Measurements from ENCODE around the gene SLC8A2.
"Not testable (repeated sequence)": the region's sequence is repeated elsewhere in the genome, so short reads cannot be mapped to it uniquely, and the experiment has no call there.

SLC8A2 gene

GRCh38 chr19:47487551-47488515, 16.1 kb upstream of the SLC8A2 start:
- no peak for DNase-seq (ENCODE audit: low spot score)

- DNase-seq (ENCODE audit: low spot score): no peak
Observed at GRCh38 chr19:47486900-47487299, 15.2 kb upstream of the SLC8A2 start.

- DNase-seq (ENCODE audit: low spot score): not testable (repeated sequence)
Observed at GRCh38 chr19:47486220-47486619, 14.5 kb upstream of the SLC8A2 start.

GRCh38 chr19:47485210-47485609, 13.5 kb upstream of the SLC8A2 start:
- no peak for DNase-seq (ENCODE audit: low spot score)

GRCh38 chr19:47483800-47484690, 12.4 kb upstream of the SLC8A2 start, which contains the start of gene KPTN:
KPTN (minus strand) TSS chr19:47484219; CDS start chr19:47484160, 59 bp downstream.
- DNase-seq (ENCODE audit: low spot score): peak; percentile 90

GRCh38 chr19:47483200-47483599, 11.5 kb upstream of the SLC8A2 start:
- DNase-seq (ENCODE audit: low spot score): no peak

GRCh38 chr19:47481460-47482052, 9.9 kb upstream of the SLC8A2 start:
- no peak for DNase-seq (ENCODE audit: low spot score)

- no peak for DNase-seq (ENCODE audit: low spot score)
Observed at GRCh38 chr19:47480658-47481057, 9.0 kb upstream of the SLC8A2 start.

GRCh38 chr19:47479701-47480503, 8.2 kb upstream of the SLC8A2 start:
- DNase-seq (ENCODE audit: low spot score): no peak

GRCh38 chr19:47476438-47476972, 4.8 kb upstream of the SLC8A2 start:
- DNase-seq (ENCODE audit: low spot score): no peak

- DNase-seq (ENCODE audit: low spot score): no peak
Observed at GRCh38 chr19:47475465-47475864, 3.8 kb upstream of the SLC8A2 start.

GRCh38 chr19:47473336-47473735, 1.6 kb upstream of the SLC8A2 start:
- no peak for DNase-seq (ENCODE audit: low spot score)

- DNase-seq (ENCODE audit: low spot score): no peak
Observed at GRCh38 chr19:47471381-47471732, 336 bp downstream of the SLC8A2 start.

GRCh38 chr19:47470447-47471195, 1.1 kb downstream of the SLC8A2 start:
- no peak for DNase-seq (ENCODE audit: low spot score)

- no peak for DNase-seq (ENCODE audit: low spot score)
Observed at GRCh38 chr19:47469719-47470118, 2.0 kb downstream of the SLC8A2 start.

- no peak for DNase-seq (ENCODE audit: low spot score)
Observed at GRCh38 chr19:47469363-47469700, 2.4 kb downstream of the SLC8A2 start.

- DNase-seq (ENCODE audit: low spot score): no peak
Observed at GRCh38 chr19:47467914-47468313, 3.8 kb downstream of the SLC8A2 start.

- no peak for DNase-seq (ENCODE audit: low spot score)
Observed at GRCh38 chr19:47465957-47466356, 5.7 kb downstream of the SLC8A2 start.

GRCh38 chr19:47464675-47465419, 6.8 kb downstream of the SLC8A2 start:
- no peak for DNase-seq (ENCODE audit: low spot score)

GRCh38 chr19:47461876-47462275, 9.8 kb downstream of the SLC8A2 start:
- no peak for DNase-seq (ENCODE audit: low spot score)
